Activated naive CD8-positive, alpha-beta T cell treated with anti-CD3 and anti-CD28 coated beads for 36 hours (primary cell): ENCODE measurements around the gene TRAFD1. TPM values are rescaled to one million over a fixed set of nuclear protein-coding genes. Genes with fewer than 3 reads are reported as not detected.
"Not testable (repeated sequence)": the region's sequence is repeated elsewhere in the genome, so short reads cannot be mapped to it uniquely, and the experiment has no call there.

Source experiments
- DNase-seq: peaks from one replicate; pipeline ENCODE4 v3.0.0; 2021
- H3K27ac Mint-ChIP-seq: one replicate; pipeline ENCODE4 v1.8.0; 2022; ENCODE audit warnings: mild to moderate bottlenecking, moderate library complexity, mixed read lengths
- H3K27me3 Mint-ChIP-seq: one replicate; pipeline ENCODE4 v1.8.0; 2022; ENCODE audit warnings: mild to moderate bottlenecking, mixed read lengths
- H3K36me3 Mint-ChIP-seq: one replicate; pipeline ENCODE4 v1.8.0; 2021; ENCODE audit warnings: mild to moderate bottlenecking, mixed read lengths
- H3K4me1 Mint-ChIP-seq: one replicate; pipeline ENCODE4 v1.8.0; 2021; ENCODE audit warnings: mixed read lengths
- H3K4me3 Mint-ChIP-seq: one replicate; pipeline ENCODE4 v1.8.0; 2022; ENCODE audit warnings: mild to moderate bottlenecking, moderate library complexity, mixed read lengths
- H3K9me3 Mint-ChIP-seq: one replicate; pipeline ENCODE4 v1.8.0; 2022; ENCODE audit warnings: mixed read lengths
- total RNA-seq, 2 experiments: library from RNA; stranded (reverse); gene quantifications; one replicate each; pipeline ENCODE4 v1.2.3, GENCODE V29; 2021

The TRAFD1 gene, protein sequence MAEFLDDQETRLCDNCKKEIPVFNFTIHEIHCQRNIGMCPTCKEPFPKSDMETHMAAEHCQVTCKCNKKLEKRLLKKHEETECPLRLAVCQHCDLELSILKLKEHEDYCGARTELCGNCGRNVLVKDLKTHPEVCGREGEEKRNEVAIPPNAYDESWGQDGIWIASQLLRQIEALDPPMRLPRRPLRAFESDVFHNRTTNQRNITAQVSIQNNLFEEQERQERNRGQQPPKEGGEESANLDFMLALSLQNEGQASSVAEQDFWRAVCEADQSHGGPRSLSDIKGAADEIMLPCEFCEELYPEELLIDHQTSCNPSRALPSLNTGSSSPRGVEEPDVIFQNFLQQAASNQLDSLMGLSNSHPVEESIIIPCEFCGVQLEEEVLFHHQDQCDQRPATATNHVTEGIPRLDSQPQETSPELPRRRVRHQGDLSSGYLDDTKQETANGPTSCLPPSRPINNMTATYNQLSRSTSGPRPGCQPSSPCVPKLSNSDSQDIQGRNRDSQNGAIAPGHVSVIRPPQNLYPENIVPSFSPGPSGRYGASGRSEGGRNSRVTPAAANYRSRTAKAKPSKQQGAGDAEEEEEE
- 10 to 100 TPM; 49.6 to 49.8 TPM for total RNA-seq

- no peaks in the 10 kb centered on the region for H3K9me3 Mint-ChIP-seq
- peak within 1 kb of the TSS; percentile 79 for H3K4me3 Mint-ChIP-seq
- peaks cover 38% of the 10 kb centered on the region for H3K4me1 Mint-ChIP-seq
- H3K27ac Mint-ChIP-seq, result peak within 1 kb of the TSS; percentile 75
- peaks cover 13% of the 10 kb centered on the region for H3K36me3 Mint-ChIP-seq
- DNase-seq, result peak; percentile 100
- H3K27me3 Mint-ChIP-seq, result no peaks in the 10 kb centered on the region
Observed at GRCh38 chr12:112125250-112125999, at the start of gene TRAFD1. TSS of gene TRAFD1 (plus strand) at chr12:112125560. CDS start at chr12:112130523, 4,963 bp downstream.

GRCh38 chr12:112087055-112087850, 38.1 kb upstream of the TRAFD1 start:
- Mint-ChIP-seq H3K27ac (peak overlapping the region; percentile 18), H3K27me3 (no peaks in the 10 kb centered on the region), H3K4me3 (no peak overlapping the region), H3K4me1 (peaks cover 19% of the 10 kb centered on the region), H3K36me3 (peaks cover 30% of the 10 kb centered on the region), H3K9me3 (no peaks in the 10 kb centered on the region)
- DNase-seq, result no peak

DNA sequence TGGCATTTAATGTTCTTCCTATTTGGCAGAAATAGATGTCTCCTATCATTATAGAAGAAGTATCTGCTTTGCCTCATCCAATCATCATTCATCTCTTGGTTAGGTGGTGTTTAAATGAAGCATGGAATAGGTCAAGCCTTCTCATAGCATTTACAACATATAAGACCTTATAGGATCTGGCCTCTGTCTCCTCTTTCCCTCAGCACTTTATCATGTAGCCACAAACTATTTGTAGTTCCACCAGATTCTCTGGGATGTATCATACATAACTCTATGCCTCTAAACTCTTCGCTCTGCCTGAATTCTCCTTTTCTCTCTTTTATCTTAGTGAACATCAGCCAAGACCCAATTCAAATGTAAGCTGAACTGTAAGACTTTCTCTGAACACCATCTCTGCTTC, 37.5 kb upstream of the TRAFD1 start:
- Mint-ChIP-seq H3K9me3 (no peaks in the 10 kb centered on the region), H3K36me3 (peaks cover 27% of the 10 kb centered on the region), H3K27ac (no peak overlapping the region), H3K27me3 (no peaks in the 10 kb centered on the region), H3K4me1 (peaks cover 17% of the 10 kb centered on the region), H3K4me3 (no peak overlapping the region)
- DNase-seq, result no peak

- DNase-seq, result no peak
- H3K36me3 Mint-ChIP-seq, result peaks cover 27% of the 10 kb centered on the region
- H3K4me3 Mint-ChIP-seq, result no peak overlapping the region
- no peaks in the 10 kb centered on the region for H3K9me3 Mint-ChIP-seq
- H3K4me1 Mint-ChIP-seq, result peaks cover 18% of the 10 kb centered on the region
- no peak overlapping the region for H3K27ac Mint-ChIP-seq
- no peaks in the 10 kb centered on the region for H3K27me3 Mint-ChIP-seq
Observed at GRCh38 chr12:112091563-112091962, 33.8 kb upstream of the TRAFD1 start.

- peaks cover 59% of the 10 kb centered on the region for H3K36me3 Mint-ChIP-seq
- no peaks in the 10 kb centered on the region for H3K9me3 Mint-ChIP-seq
- H3K4me1 Mint-ChIP-seq, result peaks cover 33% of the 10 kb centered on the region
- DNase-seq, result no peak
- H3K27ac Mint-ChIP-seq, result peak overlapping the region; percentile 84
- H3K27me3 Mint-ChIP-seq, result no peaks in the 10 kb centered on the region
- H3K4me3 Mint-ChIP-seq, result no peak overlapping the region
Observed at GRCh38 chr12:112096070-112096469, 29.3 kb upstream of the TRAFD1 start.

DNA sequence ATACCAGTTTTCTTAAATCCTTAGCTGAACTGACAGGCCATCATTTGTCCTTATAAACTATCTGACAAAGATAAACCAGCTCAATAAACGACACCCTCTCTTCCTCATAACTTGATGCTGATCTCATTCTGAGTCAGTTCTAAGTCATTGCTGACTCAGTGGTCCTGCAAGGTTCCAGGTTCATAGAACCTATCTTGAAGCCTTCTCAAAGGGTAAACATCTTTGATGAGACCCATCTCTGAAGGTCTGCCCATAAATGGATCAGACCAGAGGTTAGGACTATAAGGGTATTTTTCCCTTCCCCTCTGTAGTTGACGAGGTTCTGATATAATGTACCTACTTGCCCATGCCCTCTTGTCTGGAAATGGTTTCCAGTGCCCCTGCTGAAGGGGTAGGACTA, 28.7 kb upstream of the TRAFD1 start:
- peaks cover 35% of the 10 kb centered on the region for H3K4me1 Mint-ChIP-seq
- H3K9me3 Mint-ChIP-seq, result no peaks in the 10 kb centered on the region
- peaks cover 58% of the 10 kb centered on the region for H3K36me3 Mint-ChIP-seq
- no peak overlapping the region for H3K4me3 Mint-ChIP-seq
- peak overlapping the region; percentile 84 for H3K27ac Mint-ChIP-seq
- DNase-seq, result no peak
- H3K27me3 Mint-ChIP-seq, result no peaks in the 10 kb centered on the region

DNA sequence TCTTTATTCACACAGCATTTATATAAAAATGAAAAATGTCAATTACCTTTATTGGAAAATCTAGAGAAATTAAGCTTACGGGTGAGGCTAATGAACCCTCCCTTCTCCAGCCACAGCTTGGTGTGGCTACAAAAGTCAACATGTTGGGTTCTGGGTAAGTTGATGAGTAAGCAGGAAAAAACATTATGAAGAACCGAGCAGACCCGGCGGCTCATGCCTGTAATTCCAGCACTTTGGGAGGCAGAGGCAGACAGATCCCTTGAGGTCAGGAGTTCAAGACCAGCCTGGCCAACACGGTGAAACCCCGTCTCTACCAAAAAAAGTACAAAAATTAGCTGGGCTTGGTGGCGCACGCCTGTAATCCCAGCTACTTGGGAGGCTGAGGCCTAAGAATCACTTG, 27.7 kb upstream of the TRAFD1 start:
- Mint-ChIP-seq H3K9me3 (no peaks in the 10 kb centered on the region), H3K27me3 (no peaks in the 10 kb centered on the region), H3K36me3 (peaks cover 61% of the 10 kb centered on the region), H3K4me3 (no peak overlapping the region), H3K27ac (peak overlapping the region; percentile 84), H3K4me1 (peaks cover 35% of the 10 kb centered on the region)
- no peak for DNase-seq

DNA sequence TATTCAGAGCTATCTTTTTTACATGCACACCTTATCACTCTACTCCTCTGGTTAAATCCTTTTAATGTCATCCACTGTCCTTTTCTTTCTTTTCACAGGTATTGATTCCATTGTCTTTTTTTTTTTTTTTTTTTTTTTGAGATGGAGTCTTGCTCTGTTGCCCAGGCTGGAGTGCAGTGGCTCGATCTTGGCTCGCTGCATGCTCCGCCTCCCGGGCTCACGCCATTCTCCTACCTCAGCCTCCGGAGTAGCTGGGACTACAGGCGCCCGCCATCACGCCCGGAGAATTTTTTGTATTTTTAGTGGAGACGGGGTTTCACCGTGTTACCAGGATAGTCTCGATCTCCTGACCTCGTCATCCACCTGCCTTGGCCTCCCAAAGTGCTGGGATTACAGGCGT, 24.9 kb upstream of the TRAFD1 start:
- H3K27me3 Mint-ChIP-seq, H3K4me3 Mint-ChIP-seq, DNase-seq, H3K9me3 Mint-ChIP-seq, H3K27ac Mint-ChIP-seq: not testable (repeated sequence)
- H3K4me1 Mint-ChIP-seq, result peaks cover 48% of the 10 kb centered on the region
- peaks cover 59% of the 10 kb centered on the region for H3K36me3 Mint-ChIP-seq

DNA sequence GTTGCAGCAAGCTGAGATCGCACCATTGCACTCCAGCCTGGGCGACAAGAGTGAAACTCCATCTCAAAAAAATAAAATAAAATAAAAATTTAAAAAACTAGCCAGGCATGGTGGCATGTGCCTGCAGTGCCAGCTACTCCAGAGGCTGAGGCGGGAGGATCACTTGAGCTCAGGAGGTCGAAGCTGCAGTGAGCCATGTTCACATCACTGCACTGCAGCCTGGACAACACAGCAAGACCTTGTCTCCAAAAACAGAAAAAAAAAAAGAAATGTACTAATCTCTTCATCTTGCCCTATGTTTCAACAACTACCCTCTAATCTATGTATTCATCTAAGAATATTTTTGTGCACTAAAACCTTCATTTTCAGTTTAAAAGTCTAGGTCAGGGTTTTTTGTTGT, 23.2 kb upstream of the TRAFD1 start:
- Mint-ChIP-seq H3K36me3 (peaks cover 63% of the 10 kb centered on the region), H3K4me1 (peaks cover 48% of the 10 kb centered on the region), H3K27ac (no peak overlapping the region), H3K27me3 (no peaks in the 10 kb centered on the region), H3K9me3 (no peaks in the 10 kb centered on the region), H3K4me3 (no peak overlapping the region)
- DNase-seq, result no peak

GRCh38 chr12:112102746-112103145, 22.6 kb upstream of the TRAFD1 start:
- not testable (repeated sequence) for DNase-seq, H3K9me3 Mint-ChIP-seq, H3K27me3 Mint-ChIP-seq, H3K4me3 Mint-ChIP-seq
- peak overlapping the region; percentile 8 for H3K27ac Mint-ChIP-seq
- H3K36me3 Mint-ChIP-seq, result peaks cover 61% of the 10 kb centered on the region
- peaks cover 51% of the 10 kb centered on the region for H3K4me1 Mint-ChIP-seq

- no peak overlapping the region for H3K4me3 Mint-ChIP-seq
- H3K9me3 Mint-ChIP-seq, result no peaks in the 10 kb centered on the region
- peaks cover 48% of the 10 kb centered on the region for H3K4me1 Mint-ChIP-seq
- peak overlapping the region; percentile 28 for H3K27ac Mint-ChIP-seq
- H3K27me3 Mint-ChIP-seq, result no peaks in the 10 kb centered on the region
- peaks cover 49% of the 10 kb centered on the region for H3K36me3 Mint-ChIP-seq
- no peak for DNase-seq
Observed at GRCh38 chr12:112103758-112104503, 21.4 kb upstream of the TRAFD1 start.

DNA sequence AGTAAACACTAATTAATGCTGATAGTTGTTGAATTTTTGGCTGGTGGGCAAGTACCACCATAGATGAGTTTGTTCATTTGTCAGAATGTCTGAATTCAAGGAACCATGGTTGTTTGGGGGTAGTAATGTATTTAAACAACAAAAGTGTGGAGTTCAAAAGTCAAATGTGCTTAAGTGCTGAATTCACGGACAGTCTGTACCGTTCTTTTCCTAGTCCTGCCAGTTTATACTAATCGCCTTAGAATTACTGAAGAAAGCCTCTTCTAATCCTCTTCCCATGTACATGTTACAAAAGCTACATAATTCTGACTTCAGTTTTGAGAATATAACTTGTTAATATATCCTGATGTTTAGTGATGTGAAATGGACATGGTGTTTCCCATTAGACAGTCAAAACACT, 19.5 kb upstream of the TRAFD1 start:
- Mint-ChIP-seq H3K27me3 (no peaks in the 10 kb centered on the region), H3K4me1 (peaks cover 52% of the 10 kb centered on the region), H3K4me3 (peak overlapping the region; percentile 94), H3K36me3 (peaks cover 34% of the 10 kb centered on the region), H3K9me3 (no peaks in the 10 kb centered on the region), H3K27ac (peak overlapping the region; percentile 75)
- no peak for DNase-seq

GRCh38 chr12:112107306-112108201, 17.8 kb upstream of the TRAFD1 start:
- H3K36me3 Mint-ChIP-seq, result peaks cover 25% of the 10 kb centered on the region
- peaks cover 54% of the 10 kb centered on the region for H3K4me1 Mint-ChIP-seq
- H3K27ac Mint-ChIP-seq, result peak overlapping the region; percentile 99
- H3K4me3 Mint-ChIP-seq, result peak overlapping the region; percentile 94
- peak; percentile 36 for DNase-seq
- no peaks in the 10 kb centered on the region for H3K9me3 Mint-ChIP-seq
- no peaks in the 10 kb centered on the region for H3K27me3 Mint-ChIP-seq
